Calu3 (cell line): ENCODE results near the gene C4B. TPM values are rescaled to one million over a fixed set of nuclear protein-coding genes. Genes with fewer than 3 reads are reported as not detected.

Experiments
- BruUV-seq: library from RNA; stranded (reverse); fragments of 400-500 nt; replicated peaks from 2 replicates; lab custom pipeline; 2021; lab: Mats Ljungman, UMichigan
- CTCF ChIA-PET: fragments of 300-600 bp; sonication (Branson Sonifier 250); formaldehyde crosslinking; loops from one replicate; lab custom pipeline; 2022; ENCODE audit warnings: antibody characterized with exemption; lab: Charles Lee
- DNase-seq: peaks from one replicate; pipeline ENCODE4 v3.0.0; 2022
- H3K27ac Mint-ChIP-seq: one replicate; pipeline ENCODE4 v1.8.0; 2022; ENCODE audit warnings: mixed read lengths; ENCODE audit not compliant: unreplicated experiment
- H3K27me3 Mint-ChIP-seq: one replicate; pipeline ENCODE4 v1.8.0; 2022; ENCODE audit warnings: mixed read lengths; ENCODE audit not compliant: unreplicated experiment
- H3K36me3 Mint-ChIP-seq: one replicate; pipeline ENCODE4 v1.8.0; 2022; ENCODE audit warnings: mild to moderate bottlenecking, moderate library complexity, mixed read lengths; ENCODE audit not compliant: insufficient read depth, unreplicated experiment
- H3K4me1 Mint-ChIP-seq: one replicate; pipeline ENCODE4 v1.8.0; 2022; ENCODE audit warnings: mild to moderate bottlenecking, low read depth, mixed read lengths; ENCODE audit not compliant: unreplicated experiment
- H3K4me3 Mint-ChIP-seq: one replicate; pipeline ENCODE4 v1.8.0; 2022; ENCODE audit warnings: mild to moderate bottlenecking, low read depth, moderate library complexity, mixed read lengths; ENCODE audit not compliant: unreplicated experiment
- H3K9me3 Mint-ChIP-seq: one replicate; pipeline ENCODE4 v1.8.0; 2022; ENCODE audit warnings: low read depth, mixed read lengths; ENCODE audit not compliant: unreplicated experiment
- CTCF ChIP-seq: fragments of 200-600 bp; IDR thresholded peaks from one replicate; pipeline ENCODE4 v1.8.0; 2022; ENCODE audit warnings: antibody characterized with exemption; ENCODE audit not compliant: unreplicated experiment
- intact Hi-C: fragments of 100-400 bp; cut with micrococcal nuclease; formaldehyde crosslinking; loops from one replicate; pipeline ENCODE4 v1.10.0; 2022; ENCODE audit not compliant: unreplicated experiment
- total RNA-seq: library from RNA; stranded (reverse); gene quantifications from 2 replicates; pipeline ENCODE4 v1.2.3, GENCODE V29; 2022

C4B gene
- total RNA-seq, 1 experiment from 2014 or later, result 7.8 TPM

- CTCF ChIA-PET, result interaction anchor here (0.6 kb wide), 1 partner anchor 126 kb away, joined by 3 read pairs; no protein-coding TSS in a partner anchor
- no peak overlapping the region for H3K27ac Mint-ChIP-seq
- peaks cover 64% of the 10 kb centered on the region for H3K27me3 Mint-ChIP-seq
- intact Hi-C loops, result no loop called here
- TF ChIP-seq CTCF, result no peak
- no TSS peak for BruUV-seq
- H3K4me3 Mint-ChIP-seq, result no peak overlapping the region
- no peak for DNase-seq
- H3K36me3 Mint-ChIP-seq, result no peaks in the 10 kb centered on the region
- H3K4me1 Mint-ChIP-seq, result peaks cover 2% of the 10 kb centered on the region
- no peaks in the 10 kb centered on the region for H3K9me3 Mint-ChIP-seq
These were observed 66.8 kb downstream of the C4B start for GRCh38 chr6:32081168-32081990.

GRCh38 chr6:32082478-32082877, 67.9 kb downstream of the C4B start:
- TF ChIP-seq CTCF, result no peak
- H3K27me3 Mint-ChIP-seq, result peaks cover 70% of the 10 kb centered on the region
- H3K27ac Mint-ChIP-seq, result no peak overlapping the region
- DNase-seq, result no peak
- intact Hi-C loops, result no loop called here
- peaks cover 9% of the 10 kb centered on the region for H3K4me1 Mint-ChIP-seq
- H3K9me3 Mint-ChIP-seq, result no peaks in the 10 kb centered on the region
- no peaks in the 10 kb centered on the region for H3K36me3 Mint-ChIP-seq
- CTCF ChIA-PET, result interaction anchor here (0.6 kb wide), 1 partner anchor 365 kb away, joined by 4 read pairs; no protein-coding TSS in a partner anchor
- BruUV-seq, result no TSS peak
- no peak overlapping the region for H3K4me3 Mint-ChIP-seq

GRCh38 chr6:32082935-32083334, 68.3 kb downstream of the C4B start:
- CTCF ChIA-PET, result no interaction called here

More at GRCh38 chr6:32082935-32083334, 68.3 kb downstream of the C4B start:
- no TSS peak for BruUV-seq
- peaks cover 9% of the 10 kb centered on the region for H3K4me1 Mint-ChIP-seq
- no peaks in the 10 kb centered on the region for H3K36me3 Mint-ChIP-seq
- H3K27me3 Mint-ChIP-seq, result peaks cover 71% of the 10 kb centered on the region
- H3K9me3 Mint-ChIP-seq, result no peaks in the 10 kb centered on the region
- H3K27ac Mint-ChIP-seq, result no peak overlapping the region
- intact Hi-C loops, result no loop called here
- DNase-seq, result no peak
- no peak for TF ChIP-seq CTCF
- H3K4me3 Mint-ChIP-seq, result no peak overlapping the region
